ENCODE measurements around the gene RPS6KB1.
"Not testable (repeated sequence)": the region's sequence is repeated elsewhere in the genome, so short reads cannot be mapped to it uniquely, and the experiment has no call there.

Gene RPS6KB1

DNA sequence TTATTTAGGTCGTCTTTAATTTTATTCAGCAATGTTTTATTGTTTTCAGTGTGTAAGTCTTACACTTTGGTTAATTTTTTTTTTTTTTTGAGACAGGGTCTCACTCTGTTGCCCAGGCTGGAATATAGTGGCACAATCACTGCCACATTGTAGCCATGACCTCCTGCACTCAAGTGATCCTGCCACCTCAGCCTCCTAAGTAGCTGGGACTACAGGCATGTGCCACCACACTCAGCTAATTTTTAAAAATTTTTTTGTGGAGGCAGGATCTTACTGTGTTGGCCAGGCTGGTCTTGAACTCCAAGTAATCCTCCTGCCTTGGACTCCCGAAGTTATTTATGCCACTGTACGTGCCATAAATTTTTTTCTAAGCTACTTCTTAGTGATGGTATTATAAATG, 14.5 kb downstream of the RPS6KB1 start:
- TF ChIP-seq, protein P1, sequence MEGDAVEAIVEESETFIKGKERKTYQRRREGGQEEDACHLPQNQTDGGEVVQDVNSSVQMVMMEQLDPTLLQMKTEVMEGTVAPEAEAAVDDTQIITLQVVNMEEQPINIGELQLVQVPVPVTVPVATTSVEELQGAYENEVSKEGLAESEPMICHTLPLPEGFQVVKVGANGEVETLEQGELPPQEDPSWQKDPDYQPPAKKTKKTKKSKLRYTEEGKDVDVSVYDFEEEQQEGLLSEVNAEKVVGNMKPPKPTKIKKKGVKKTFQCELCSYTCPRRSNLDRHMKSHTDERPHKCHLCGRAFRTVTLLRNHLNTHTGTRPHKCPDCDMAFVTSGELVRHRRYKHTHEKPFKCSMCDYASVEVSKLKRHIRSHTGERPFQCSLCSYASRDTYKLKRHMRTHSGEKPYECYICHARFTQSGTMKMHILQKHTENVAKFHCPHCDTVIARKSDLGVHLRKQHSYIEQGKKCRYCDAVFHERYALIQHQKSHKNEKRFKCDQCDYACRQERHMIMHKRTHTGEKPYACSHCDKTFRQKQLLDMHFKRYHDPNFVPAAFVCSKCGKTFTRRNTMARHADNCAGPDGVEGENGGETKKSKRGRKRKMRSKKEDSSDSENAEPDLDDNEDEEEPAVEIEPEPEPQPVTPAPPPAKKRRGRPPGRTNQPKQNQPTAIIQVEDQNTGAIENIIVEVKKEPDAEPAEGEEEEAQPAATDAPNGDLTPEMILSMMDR (conservative IDR thresholded peaks at IDR 0.05; ENCODE audit: control insufficient read depth, insufficient read depth, low read depth, low read length) = no peak
- H3K4me3 ChIP-seq (ENCODE audit: control insufficient read depth, low read depth, low read length) = no peak overlapping the region
- DNase-seq (ENCODE audit: low read depth) = no peak

DNA sequence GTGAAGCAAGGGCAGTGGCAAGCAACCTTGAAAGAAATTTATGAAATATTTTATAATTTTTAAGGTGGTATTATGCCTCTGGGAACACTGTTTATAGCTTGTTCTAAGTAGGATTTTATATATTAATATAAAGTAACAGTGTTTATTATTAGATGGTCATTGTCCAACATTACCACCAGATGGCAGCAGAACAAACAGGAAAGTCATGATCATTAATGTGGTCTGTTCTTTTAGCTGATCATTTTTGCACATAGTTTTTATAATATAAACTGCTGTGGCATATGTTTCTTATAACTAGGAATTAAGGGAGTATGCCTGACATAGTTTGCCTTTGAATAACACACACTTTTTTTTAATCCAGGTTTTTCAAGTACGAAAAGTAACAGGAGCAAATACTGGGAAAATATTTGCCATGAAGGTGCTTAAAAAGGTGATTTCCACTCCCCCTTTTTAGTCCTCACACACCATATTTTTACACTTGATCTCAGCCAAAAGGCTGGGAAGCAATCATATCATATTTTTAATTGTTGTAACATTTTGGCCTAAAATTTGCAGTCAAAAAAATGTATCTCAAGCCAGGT, 21.4 kb downstream of the RPS6KB1 start:
- no peak overlapping the region for H3K4me3 ChIP-seq (ENCODE audit: control insufficient read depth, low read depth, low read length)
- peak; percentile 66 for DNase-seq (ENCODE audit: low read depth)
- TF ChIP-seq, protein P1 (conservative IDR thresholded peaks at IDR 0.05; ENCODE audit: control insufficient read depth, insufficient read depth, low read depth, low read length) = peak; percentile 55

DNA sequence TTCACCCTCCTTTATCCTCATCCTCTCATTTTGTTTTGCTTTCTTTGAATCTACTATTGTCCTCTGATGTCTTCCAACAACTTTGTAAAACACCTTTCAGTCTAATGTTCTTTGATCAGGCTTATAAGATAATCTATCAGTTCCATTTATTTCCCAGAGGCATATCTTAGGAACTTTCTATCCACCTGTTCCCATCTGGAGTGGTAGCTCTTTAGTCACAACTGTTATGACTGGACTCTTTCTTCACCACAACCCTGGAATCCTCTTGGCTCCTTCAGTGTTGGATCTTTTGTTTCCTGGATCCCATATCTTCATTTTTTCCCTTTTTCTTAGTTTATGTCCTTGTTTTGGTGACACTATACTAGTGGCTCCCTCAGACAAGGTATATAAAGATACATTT, 23.5 kb downstream of the RPS6KB1 start:
- H3K4me3 ChIP-seq (ENCODE audit: control insufficient read depth, low read depth, low read length) = no peak overlapping the region
- no peak for DNase-seq (ENCODE audit: low read depth)
- TF ChIP-seq, protein P1 (conservative IDR thresholded peaks at IDR 0.05; ENCODE audit: control insufficient read depth, insufficient read depth, low read depth, low read length) = no peak

DNA sequence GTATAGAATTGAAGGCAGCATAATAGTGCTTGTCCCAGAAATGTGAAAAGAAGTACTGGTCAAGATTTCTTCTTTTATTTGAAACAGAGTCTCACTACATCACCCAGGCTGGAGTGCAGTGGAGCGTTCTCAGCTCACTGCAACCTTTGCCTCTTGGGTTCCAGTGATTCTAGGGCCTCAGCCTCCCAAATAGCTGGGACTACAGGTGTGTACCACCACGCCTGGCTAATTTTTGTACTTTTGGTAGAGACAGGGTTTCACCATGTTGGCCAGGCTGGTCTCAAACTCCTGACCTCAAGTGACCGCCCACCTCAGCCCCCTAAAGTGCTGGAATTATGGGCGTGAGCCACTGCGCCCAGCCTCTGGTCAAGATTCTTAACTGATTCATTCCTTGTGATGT, 27.7 kb downstream of the RPS6KB1 start:
- H3K4me3 ChIP-seq (ENCODE audit: control insufficient read depth, low read depth, low read length); DNase-seq (ENCODE audit: low read depth): not testable (repeated sequence)

DNA sequence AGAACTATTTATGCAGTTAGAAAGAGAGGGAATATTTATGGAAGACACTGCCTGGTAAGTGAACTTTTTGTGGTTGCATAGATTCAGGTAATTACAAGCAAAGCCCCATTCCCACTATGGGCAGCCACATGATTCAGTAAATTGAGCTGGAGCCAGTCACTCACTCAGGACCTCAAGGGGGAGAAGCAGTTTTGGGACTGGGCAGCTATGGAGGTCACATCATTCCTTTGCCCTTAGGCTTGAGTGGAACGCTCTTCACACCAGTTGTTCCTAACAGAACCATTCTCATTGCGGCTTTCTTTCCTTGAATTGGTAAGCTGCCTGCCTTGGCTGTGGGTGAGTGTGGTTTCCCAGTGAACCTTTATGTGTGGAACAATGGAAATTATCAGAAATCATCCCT, 37.2 kb downstream of the RPS6KB1 start:
- not testable (repeated sequence) for H3K4me3 ChIP-seq (ENCODE audit: control insufficient read depth, low read depth, low read length); DNase-seq (ENCODE audit: low read depth)

DNA sequence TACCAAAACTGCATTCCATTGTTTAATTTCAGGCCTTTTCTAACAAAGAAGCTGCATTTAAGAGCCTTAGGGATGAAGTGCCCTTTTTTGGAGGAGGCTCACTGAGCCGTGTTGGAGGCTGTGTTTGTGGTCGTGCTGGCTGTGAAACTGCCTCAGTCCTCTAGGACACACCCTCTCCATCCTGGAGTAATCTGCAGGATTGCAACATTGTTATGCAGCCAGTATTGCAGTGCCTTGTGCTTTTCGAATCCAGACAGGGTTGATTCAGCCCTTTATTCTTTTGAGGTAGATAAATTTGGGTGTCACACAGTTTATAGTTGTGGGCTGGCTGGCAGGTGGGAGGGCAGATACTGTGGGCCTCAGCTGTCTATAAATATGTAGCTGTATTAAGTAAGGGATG, 37.8 kb downstream of the RPS6KB1 start:
- DNase-seq (ENCODE audit: low read depth) = peak; percentile 71
- not testable (repeated sequence) for H3K4me3 ChIP-seq (ENCODE audit: control insufficient read depth, low read depth, low read length)

DNA sequence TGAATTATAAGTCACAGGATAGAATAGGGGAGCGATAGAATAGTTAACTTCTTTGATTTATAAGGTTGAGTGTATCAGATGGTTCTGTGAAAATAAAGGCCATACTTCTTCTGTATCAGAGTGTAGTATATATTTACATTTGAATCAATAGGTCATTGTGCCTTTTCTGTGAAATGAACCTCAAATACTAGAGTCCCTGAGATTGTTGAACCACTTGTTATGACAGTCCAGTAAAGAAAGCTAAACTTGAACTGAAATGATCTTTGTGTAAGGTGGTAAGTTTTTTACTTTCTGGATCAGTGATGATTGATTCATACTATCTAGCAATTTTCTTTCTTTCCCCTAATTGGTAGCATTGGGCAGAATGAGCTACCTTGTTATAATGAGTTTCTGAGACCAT, 40.4 kb downstream of the RPS6KB1 start:
- not testable (repeated sequence) for H3K4me3 ChIP-seq (ENCODE audit: control insufficient read depth, low read depth, low read length); DNase-seq (ENCODE audit: low read depth)

DNA sequence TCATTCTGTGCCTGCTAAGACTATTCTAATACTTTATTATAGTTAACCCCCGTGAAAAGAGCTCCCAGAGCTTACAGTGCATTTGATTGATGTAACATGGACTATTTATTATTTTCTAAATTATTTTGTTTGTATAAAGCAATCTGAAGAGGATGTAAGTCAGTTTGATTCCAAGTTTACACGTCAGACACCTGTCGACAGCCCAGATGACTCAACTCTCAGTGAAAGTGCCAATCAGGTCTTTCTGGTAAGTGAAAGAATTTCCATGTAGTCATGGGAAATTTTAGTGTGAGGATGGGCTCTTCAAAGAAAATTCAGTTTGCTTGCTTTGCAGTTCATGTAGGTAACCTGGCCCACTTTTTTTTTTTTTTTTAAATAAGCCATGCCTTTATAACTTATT, 47.8 kb downstream of the RPS6KB1 start:
- not testable (repeated sequence) for DNase-seq (ENCODE audit: low read depth)

DNA sequence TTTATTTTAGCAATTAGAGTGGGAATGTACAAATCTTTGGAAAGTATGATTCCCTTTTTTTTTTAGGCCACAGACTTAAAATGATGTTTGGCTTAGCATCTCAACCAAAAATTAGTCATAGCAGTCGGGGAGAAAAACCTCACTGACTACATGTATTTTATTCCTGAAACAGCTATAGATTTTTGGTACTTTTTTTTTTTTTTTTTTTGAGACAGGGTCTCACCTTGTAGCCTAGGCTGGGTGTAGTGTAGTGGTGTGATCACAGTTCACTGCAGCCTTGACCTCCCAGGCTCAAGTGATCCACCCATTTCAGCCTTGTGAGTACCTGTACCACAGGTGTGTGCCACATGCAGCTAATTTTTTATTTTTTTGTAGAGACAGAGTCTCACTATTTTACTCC, 48.2 kb downstream of the RPS6KB1 start:
- no peak for DNase-seq (ENCODE audit: low read depth)
- TF ChIP-seq, protein P1 (conservative IDR thresholded peaks at IDR 0.05; ENCODE audit: control insufficient read depth, insufficient read depth, low read depth, low read length) = no peak
- H3K4me3 ChIP-seq (ENCODE audit: control insufficient read depth, low read depth, low read length) = no peak overlapping the region

More for the DNA sequence above, 47.8 kb downstream of the RPS6KB1 start:
- H3K4me3 ChIP-seq (ENCODE audit: control insufficient read depth, low read depth, low read length) = not testable (repeated sequence)

DNA sequence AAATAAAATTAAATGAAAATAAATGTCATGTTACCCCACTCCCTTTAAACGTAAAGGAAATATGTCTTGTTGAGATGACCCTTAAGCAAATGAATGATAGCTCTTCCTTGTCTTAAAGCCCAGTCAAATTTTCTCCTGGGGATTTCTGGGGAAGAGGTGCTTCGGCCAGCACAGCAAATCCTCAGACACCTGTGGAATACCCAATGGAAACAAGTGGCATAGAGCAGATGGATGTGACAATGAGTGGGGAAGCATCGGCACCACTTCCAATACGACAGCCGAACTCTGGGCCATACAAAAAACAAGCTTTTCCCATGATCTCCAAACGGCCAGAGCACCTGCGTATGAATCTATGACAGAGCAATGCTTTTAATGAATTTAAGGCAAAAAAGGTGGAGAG, 53.5 kb downstream of the RPS6KB1 start:
- not testable (repeated sequence) for DNase-seq (ENCODE audit: low read depth); H3K4me3 ChIP-seq (ENCODE audit: control insufficient read depth, low read depth, low read length)

DNA sequence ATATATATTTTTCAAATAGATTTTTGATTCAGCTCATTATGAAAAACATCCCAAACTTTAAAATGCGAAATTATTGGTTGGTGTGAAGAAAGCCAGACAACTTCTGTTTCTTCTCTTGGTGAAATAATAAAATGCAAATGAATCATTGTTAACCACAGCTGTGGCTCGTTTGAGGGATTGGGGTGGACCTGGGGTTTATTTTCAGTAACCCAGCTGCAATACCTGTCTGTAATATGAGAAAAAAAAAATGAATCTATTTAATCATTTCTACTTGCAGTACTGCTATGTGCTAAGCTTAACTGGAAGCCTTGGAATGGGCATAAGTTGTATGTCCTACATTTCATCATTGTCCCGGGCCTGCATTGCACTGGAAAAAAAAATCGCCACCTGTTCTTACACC, 54.4 kb downstream of the RPS6KB1 start:
- DNase-seq (ENCODE audit: low read depth) = not testable (repeated sequence)

More for the DNA sequence above, 54.4 kb downstream of the RPS6KB1 start:
- H3K4me3 ChIP-seq (ENCODE audit: control insufficient read depth, low read depth, low read length) = not testable (repeated sequence)

All from fibroblast of mammary gland (primary cell).